CD14-positive monocyte (primary cell): ENCODE data around the gene PPFIA3. TPM values are rescaled to one million over a fixed set of nuclear protein-coding genes. Genes with fewer than 3 reads are reported as not detected.

ENCODE experiments used
- DNase-seq, 3 donors: peaks; one replicate each; pipeline ENCODE4 v3.0.0-alpha.2; 2011 to 2022
- H2AFZ ChIP-seq: 2 replicates; pipeline ENCODE4 v1.6.0; 2012; ENCODE audit warnings: mild to moderate bottlenecking, low read depth, low read length, inconsistent platforms; ENCODE audit not compliant: insufficient read depth, poor library complexity, severe bottlenecking
- H3K27ac ChIP-seq, 2 donors: 1 replicate in 1 of 2; 2 replicates in 1 of 2; pipeline ENCODE4 v1.5.1; 2012 to 2013; ENCODE audit warnings: low read length in 2 of 2, control low read depth in 1 of 2, inconsistent platforms in 1 of 2, low read depth in 1 of 2, mild to moderate bottlenecking in 1 of 2
- H3K27me3 ChIP-seq, 2 donors: one replicate each; pipeline versions ENCODE4 v1.6.0 to v1.6.1; 2011 to 2013; ENCODE audit warnings: low read length in 2 of 2; ENCODE audit not compliant: control insufficient read depth in 2 of 2, insufficient read depth in 2 of 2
- H3K36me3 ChIP-seq, 2 donors: replicated peaks in 1 of 2; 1 replicate in 1 of 2; 2 replicates in 1 of 2; pipeline versions ENCODE4 v1.5.1 to v1.6.1; 2012 to 2013; ENCODE audit warnings: low read length in 2 of 2, control low read depth in 1 of 2, inconsistent platforms in 1 of 2, mild to moderate bottlenecking in 1 of 2; ENCODE audit not compliant: insufficient read depth in 2 of 2, control insufficient read depth in 1 of 2
- H3K4me1 ChIP-seq, 2 donors: 1 replicate in 1 of 2; 2 replicates in 1 of 2; pipeline versions ENCODE4 v1.5.1 to v1.6.1; 2012 to 2013; ENCODE audit warnings: low read length in 2 of 2, control low read depth in 1 of 2, inconsistent platforms in 1 of 2, mild to moderate bottlenecking in 1 of 2, moderate library complexity in 1 of 2; ENCODE audit not compliant: insufficient read depth in 2 of 2, control insufficient read depth in 1 of 2
- H3K4me2 ChIP-seq: replicated peaks from 2 replicates; pipeline ENCODE3; 2012; ENCODE audit warnings: low read length, moderate library complexity, mild to moderate bottlenecking; ENCODE audit not compliant: poor library complexity, severe bottlenecking; ENCODE audit errors: extremely low read depth
- H3K4me3 ChIP-seq, 3 experiments: fragments of 200-600 bp in 1 of 3; sonication (generic) in 1 of 3; replicated peaks in 1 of 3; 1 replicate in 2 of 3; 2 replicates in 1 of 3; pipeline ENCODE4 v1.5.1; 2011 to 2013; ENCODE audit warnings: low read length in 3 of 3, mild to moderate bottlenecking in 3 of 3, control low read depth in 2 of 3, low read depth in 2 of 3, inconsistent platforms in 1 of 3, moderate library complexity in 1 of 3
- H3K79me2 ChIP-seq: 2 replicates; pipeline ENCODE4 v1.6.0; 2012; ENCODE audit warnings: mild to moderate bottlenecking, control low read depth, inconsistent platforms, low read length, moderate library complexity; ENCODE audit not compliant: insufficient read depth
- H3K9ac ChIP-seq: 2 replicates; pipeline ENCODE4 v1.6.0; 2017; ENCODE audit warnings: low read length, mild to moderate bottlenecking; ENCODE audit not compliant: insufficient read depth, poor library complexity, severe bottlenecking
- H3K9me3 ChIP-seq, 2 donors: replicated peaks in 1 of 2; 1 replicate in 1 of 2; 2 replicates in 1 of 2; pipeline versions ENCODE4 v1.5.1 to v1.6.1; 2012 to 2013; ENCODE audit warnings: low read length in 2 of 2, control low read depth in 1 of 2; ENCODE audit not compliant: control insufficient read depth in 1 of 2, insufficient read depth in 1 of 2
- H4K20me1 ChIP-seq: 2 replicates; pipeline ENCODE4 v1.6.0; 2012; ENCODE audit warnings: mild to moderate bottlenecking, low read length, control low read depth, moderate library complexity; ENCODE audit not compliant: insufficient read depth
- H3K27ac Mint-ChIP-seq, 7 donors: one replicate each; pipeline ENCODE4 v1.8.0; 2020; ENCODE audit warnings: mild to moderate bottlenecking in 7 of 7, mixed read lengths in 7 of 7, moderate library complexity in 6 of 7, inconsistent platforms in 2 of 7
- H3K27me3 Mint-ChIP-seq, 3 donors: one replicate each; pipeline ENCODE4 v1.8.0; 2021 to 2022; ENCODE audit warnings: low read depth in 3 of 3, mild to moderate bottlenecking in 3 of 3, mixed read lengths in 3 of 3, moderate library complexity in 3 of 3, inconsistent platforms in 1 of 3
- H3K36me3 Mint-ChIP-seq, 2 donors: one replicate each; pipeline ENCODE4 v1.8.0; 2020; ENCODE audit warnings: mixed read lengths in 2 of 2, inconsistent platforms in 1 of 2, mild to moderate bottlenecking in 1 of 2
- H3K4me1 Mint-ChIP-seq: one replicate; pipeline ENCODE4 v1.8.0; 2020; ENCODE audit warnings: mild to moderate bottlenecking, mixed read lengths
- H3K4me3 Mint-ChIP-seq, 2 donors: one replicate each; pipeline ENCODE4 v1.8.0; 2020; ENCODE audit warnings: mild to moderate bottlenecking in 2 of 2, mixed read lengths in 2 of 2, moderate library complexity in 1 of 2
- H3K9me3 Mint-ChIP-seq, 7 donors: one replicate each; pipeline ENCODE4 v1.8.0; 2020 to 2022; ENCODE audit warnings: mixed read lengths in 7 of 7, mild to moderate bottlenecking in 6 of 7, moderate library complexity in 6 of 7, inconsistent platforms in 2 of 7
- CTCF ChIP-seq: fragments of 200-600 bp; IDR thresholded peaks from one replicate; pipeline ENCODE4 v1.8.0; 2022; ENCODE audit warnings: antibody characterized with exemption, mild to moderate bottlenecking
- WGBS: methylation state at CpG from one replicate; pipeline ENCODE4 v1.1.5; 2013; ENCODE audit warnings: missing lambda C conversion rate; ENCODE audit not compliant: insufficient coverage; 5-methylcytosine and 5-hydroxymethylcytosine counted together
- intact Hi-C, 2 donors: fragments of 100-400 bp; cut with micrococcal nuclease; formaldehyde crosslinking; loops; one replicate each; pipeline versions ENCODE4 v1.15.0 to v1.15.1; 2023
- polyA plus RNA-seq, 3 donors: library from polyadenylated mRNA; depleted of rRNA in 1 of 3; unstranded in 2 of 3; stranded (reverse) in 1 of 3; fragments of 300-500 nt in 2 of 3; fragments of >200 nt in 1 of 3; fragmentation: Illumina TruSeq in 2 of 3; gene quantifications; 1 replicate in 2 of 3; 2 replicates in 1 of 3; pipeline ENCODE4 v1.2.3, GENCODE V29; 2012 to 2021

PPFIA3 gene
- polyA plus RNA-seq, 3 donors, result 0.43 TPM; not detected in 2

GRCh38 chr19:49194408-49194807 lies 75.1 kb downstream of the PPFIA3 start:
- Histone ChIP-seq H3K4me1 (peaks cover 10 to 19% of the 10 kb centered on the region in 2 donors), H3K27ac (no peak overlapping the region), H3K79me2 (no peaks in the 10 kb centered on the region), H3K4me3 (no peak overlapping the region), H3K9ac (no peak overlapping the region), H3K36me3 (no peaks in the 10 kb centered on the region), H3K27me3 (peaks cover 0 to 2% of the 10 kb centered on the region in 2 donors), H3K4me2 (no peak overlapping the region), H4K20me1 (no peaks in the 10 kb centered on the region), H2AFZ (no peak overlapping the region), H3K9me3 (peaks cover 0 to 4% of the 10 kb centered on the region in 2 donors)
- intact Hi-C loops, result no loop called here
- Mint-ChIP-seq H3K9me3 (peaks cover 3 to 12% (median 6%) of the 10 kb centered on the region in 7 donors), H3K27me3 (peaks cover 4 to 13% (median 9%) of the 10 kb centered on the region in 3 donors), H3K4me1 (peaks cover 11% of the 10 kb centered on the region), H3K27ac (peak overlapping the region in 1 of 7 donors; percentile 75), H3K4me3 (no peak overlapping the region), H3K36me3 (peaks cover 0 to 6% of the 10 kb centered on the region in 2 donors)
- WGBS, result 100% methylated on average over 1 of the region's 4 CpGs
- TF ChIP-seq CTCF, result no peak
- DNase-seq, result no peak

- WGBS, result 96% methylated on average over 39 of the region's 40 CpGs
These were observed 77.3 kb downstream of the PPFIA3 start for GRCh38 chr19:49196527-49197240.

More at GRCh38 chr19:49196527-49197240, 77.3 kb downstream of the PPFIA3 start:
- H4K20me1 ChIP-seq, result no peaks in the 10 kb centered on the region
- no peak overlapping the region for H3K4me3 ChIP-seq
- no peak overlapping the region for H3K4me3 Mint-ChIP-seq
- no peaks in the 10 kb centered on the region for H3K36me3 ChIP-seq
- intact Hi-C loops, result no loop called here
- no peak overlapping the region for H3K27ac ChIP-seq
- no peak overlapping the region for H3K27ac Mint-ChIP-seq
- no peak for DNase-seq
- no peak for TF ChIP-seq CTCF
- no peaks in the 10 kb centered on the region for H3K79me2 ChIP-seq
- H3K4me1 ChIP-seq, result peaks cover 19 to 32% of the 10 kb centered on the region in 2 donors
- H3K4me2 ChIP-seq, result no peak overlapping the region
- H2AFZ ChIP-seq, result no peak overlapping the region
- H3K9me3 Mint-ChIP-seq, result peaks cover 0 to 5% (median 2%) of the 10 kb centered on the region in 7 donors
- H3K36me3 Mint-ChIP-seq, result no peaks in the 10 kb centered on the region
- H3K9me3 ChIP-seq, result no peaks in the 10 kb centered on the region
- peaks cover 4 to 13% (median 11%) of the 10 kb centered on the region in 3 donors for H3K27me3 Mint-ChIP-seq
- peaks cover 0 to 2% of the 10 kb centered on the region in 2 donors for H3K27me3 ChIP-seq
- peaks cover 24% of the 10 kb centered on the region for H3K4me1 Mint-ChIP-seq
- no peak overlapping the region for H3K9ac ChIP-seq
